ENCODE measurements around the gene BTBD2.

GRCh38 chr19:1977120-1977519, 38.4 kb downstream of the BTBD2 start:
- TF ChIP-seq CTCF (conservative IDR thresholded peaks at IDR 0.05): no peak
- TF ChIP-seq EZH2 (IDR thresholded peaks at IDR 0.05; ENCODE audit: low read depth): no peak
